ENCODE measurements around the gene STK38L. TPM values are rescaled to one million over a fixed set of nuclear protein-coding genes. Genes with fewer than 3 reads are reported as not detected.

STK38L gene
- total and polyA plus RNA-seq, 2 of the 8 experiments (the other 6 are each of a cell fraction or from before 2014, with no cell fraction given), result 8.1 to 63.6 TPM

GRCh38 chr12:27237790-27238771 lies 6.0 kb upstream of the STK38L start (continued):
- TF ChIP-seq ASH2L (IDR thresholded peaks at IDR 0.05; ENCODE audit: low read length) (no peak), RBBP5 (IDR thresholded peaks at IDR 0.05; ENCODE audit: borderline replicate concordance, low read depth, low read length) (no peak), TEAD4 (IDR thresholded peaks at IDR 0.05; ENCODE audit: low read depth, low read length) (no peak), CBX8 (IDR thresholded peaks at IDR 0.05; ENCODE audit: borderline replicate concordance, low read depth, low read length) (no peak), TBP (IDR thresholded peaks at IDR 0.05; ENCODE audit: low read depth, low read length) (no peak), CREB1 (IDR thresholded peaks at IDR 0.05) (no peak)

Data from H1 (cell line).